ENCODE data around the gene INSR. TPM values are rescaled to one million over a fixed set of nuclear protein-coding genes. Genes with fewer than 3 reads are reported as not detected.
A peak's percentile ranks its signal among the peaks of the same experiment; 100 is the strongest.

Gene INSR
- total and polyA plus RNA-seq, 2 of the 8 experiments (the other 6 are each of a cell fraction or from before 2014, with no cell fraction given) = 13.1 to 48.7 TPM

- Histone ChIP-seq H4K5ac (ENCODE audit: insufficient read length, low read depth, low read length) (no peak overlapping the region), H3K79me1 (ENCODE audit: low read depth, low read length) (no peaks in the 10 kb centered on the region), H4K20me1 (replicated peaks in 1 of 2; ENCODE audit: control insufficient read depth in 1 of 2, insufficient read depth in 2 of 2, low read length in 2 of 2) (no peaks in the 10 kb centered on the region), H3K4ac (replicated peaks; ENCODE audit: insufficient read length, low read depth, low read length) (no peak overlapping the region), H3K9ac (replicated peaks in 1 of 4; ENCODE audit: extremely low read depth in 1 of 4, low read depth in 3 of 4, low read length in 3 of 4) (no peak overlapping the region), H3K23me2 (ENCODE audit: low read depth, low read length) (no peaks in the 10 kb centered on the region), H2BK15ac (ENCODE audit: low read length) (no peak overlapping the region), H3K4me3 (ENCODE audit: extremely low read depth in 1 of 4, insufficient read depth in 2 of 4, low read depth in 3 of 4, low read length in 4 of 4) (no peak overlapping the region), H2BK12ac (ENCODE audit: low read depth, low read length) (no peak overlapping the region), H3K4me1 (replicated peaks in 1 of 4; ENCODE audit: control insufficient read depth in 3 of 4, insufficient read depth in 4 of 4, low read length in 3 of 4) (no peaks in the 10 kb centered on the region), H3K18ac (ENCODE audit: extremely low read depth, low read length) (no peak overlapping the region), H3K23ac (ENCODE audit: insufficient read length) (no peak overlapping the region), H3K4me2 (ENCODE audit: insufficient read depth in 1 of 2, low read depth in 2 of 2, low read length in 2 of 2) (no peak overlapping the region), H3K27me3 (replicated peaks in 1 of 4; ENCODE audit: control insufficient read depth in 3 of 4, extremely low read depth in 1 of 4, insufficient read depth in 3 of 4, low read length in 3 of 4) (no peaks in the 10 kb centered on the region), H3K9me3 (ENCODE audit: insufficient read depth in 2 of 2, low read depth in 1 of 2, low read length in 1 of 2) (no peaks in the 10 kb centered on the region), H2BK120ac (replicated peaks; ENCODE audit: low read depth, low read length) (no peak overlapping the region), H4K8ac (ENCODE audit: extremely low read depth, insufficient read depth, low read length) (no peak overlapping the region; the same call in 1 of the 2 replicates), H3K56ac (replicated peaks; ENCODE audit: insufficient read length, low read depth, low read length) (no peak overlapping the region), H2BK20ac (ENCODE audit: low read length) (no peak overlapping the region), H2AK5ac (ENCODE audit: low read depth, low read length) (no peak overlapping the region), H2AFZ (ENCODE audit: low read length) (peak overlapping the region; percentile 89), H2BK5ac (ENCODE audit: low read depth, low read length) (no peak overlapping the region), H3K79me2 (ENCODE audit: control insufficient read depth in 1 of 2, insufficient read depth in 2 of 2, low read length in 2 of 2) (no peaks in the 10 kb centered on the region), H3K14ac (ENCODE audit: insufficient read length) (no peak overlapping the region), H3K36me3 (ENCODE audit: control insufficient read depth in 2 of 4, insufficient read depth in 4 of 4, low read length in 3 of 4) (no peaks in the 10 kb centered on the region), H4K91ac (replicated peaks; ENCODE audit: insufficient read length, low read length) (no peak overlapping the region), H3K27ac (ENCODE audit: low read depth, low read length) (no peak overlapping the region)
- DNase-seq (ENCODE audit: low read depth in 1 of 2, low spot score in 2 of 2) = peak; percentile 66 to 100
- FAIRE-seq = peak; percentile 82
- WGBS, 2 experiments (ENCODE audit: extremely low coverage in 1 of 2, insufficient coverage in 1 of 2, insufficient read length in 1 of 2, insufficient replicate concordance in 2 of 2, low coverage in 1 of 2, low lambda C conversion rate in 2 of 2, missing lambda C conversion rate in 1 of 2) = 59% methylated on average over 22 of the region's 22 CpGs; no CpG with 5 or more reads in 1 of the 2 experiments
- CTCF ChIA-PET (ENCODE audit: partially characterized antibody) = interaction anchor here (0.6 to 3.3 kb wide), 27 partner anchors 12 to 561 kb away, joined by 3 to 35 read pairs (median 4); no protein-coding TSS in a partner anchor
- POLR2A ChIA-PET (ENCODE audit: partially characterized antibody) = interaction anchor here (0.6 to 1.1 kb wide), 3 partner anchors 11 to 1732 kb away, joined by 3 to 5 read pairs (median 3); no protein-coding TSS in a partner anchor
- TF ChIP-seq EGR1 (IDR thresholded peaks at IDR 0.05; ENCODE audit: borderline replicate concordance, low read depth, low read length) (no peak), TAF1 (IDR thresholded peaks at IDR 0.05; ENCODE audit: low read depth, low read length) (no peak), KDM1A (IDR thresholded peaks at IDR 0.05; ENCODE audit: borderline replicate concordance, low read length) (peak; percentile 39; the same call in 1 of the 2 replicates), SAP30 (IDR thresholded peaks at IDR 0.05; ENCODE audit: insufficient read depth, insufficient replicate concordance, low read length) (no peak), CHD1 (IDR thresholded peaks at IDR 0.05; ENCODE audit: low read depth, low read length) (no peak), RAD21 (IDR thresholded peaks at IDR 0.05 in 1 of 2, conservative IDR thresholded peaks at IDR 0.05 in 1 of 2; ENCODE audit: low read depth in 2 of 2, low read length in 2 of 2) (peak; percentile 99), CBX8 (IDR thresholded peaks at IDR 0.05; ENCODE audit: borderline replicate concordance, low read depth, low read length) (no peak), ZNF274 (IDR thresholded peaks at IDR 0.05; ENCODE audit: borderline replicate concordance, extremely low read depth, low read length) (no peak)
Measured at GRCh38 chr19:7340959-7341837, 47.0 kb upstream of the INSR start.

All from H1 (cell line).